KOPT-K1 (cell line): ENCODE data around the gene CAMTA1.

Experiments
- H3K27ac ChIP-seq: fragments of 200-600 bp; sonication (generic); 2 replicates; pipeline ENCODE4 v1.5.1; 2016; ENCODE audit warnings: antibody characterized with exemption, mild to moderate bottlenecking, low read depth, low read length; ENCODE audit not compliant: poor library complexity, severe bottlenecking
- H3K36me3 ChIP-seq: fragments of 200-600 bp; sonication (generic); 2 replicates; pipeline ENCODE4 v1.5.1; 2017; ENCODE audit warnings: antibody characterized with exemption, mild to moderate bottlenecking, low read length, moderate library complexity; ENCODE audit not compliant: insufficient read depth
- H3K9me3 ChIP-seq: fragments of 200-600 bp; sonication (generic); 2 replicates; pipeline ENCODE4 v1.5.1; 2017; ENCODE audit warnings: antibody characterized with exemption, low read length, mild to moderate bottlenecking; ENCODE audit not compliant: insufficient read depth, poor library complexity, severe bottlenecking

The CAMTA1 gene

DNA sequence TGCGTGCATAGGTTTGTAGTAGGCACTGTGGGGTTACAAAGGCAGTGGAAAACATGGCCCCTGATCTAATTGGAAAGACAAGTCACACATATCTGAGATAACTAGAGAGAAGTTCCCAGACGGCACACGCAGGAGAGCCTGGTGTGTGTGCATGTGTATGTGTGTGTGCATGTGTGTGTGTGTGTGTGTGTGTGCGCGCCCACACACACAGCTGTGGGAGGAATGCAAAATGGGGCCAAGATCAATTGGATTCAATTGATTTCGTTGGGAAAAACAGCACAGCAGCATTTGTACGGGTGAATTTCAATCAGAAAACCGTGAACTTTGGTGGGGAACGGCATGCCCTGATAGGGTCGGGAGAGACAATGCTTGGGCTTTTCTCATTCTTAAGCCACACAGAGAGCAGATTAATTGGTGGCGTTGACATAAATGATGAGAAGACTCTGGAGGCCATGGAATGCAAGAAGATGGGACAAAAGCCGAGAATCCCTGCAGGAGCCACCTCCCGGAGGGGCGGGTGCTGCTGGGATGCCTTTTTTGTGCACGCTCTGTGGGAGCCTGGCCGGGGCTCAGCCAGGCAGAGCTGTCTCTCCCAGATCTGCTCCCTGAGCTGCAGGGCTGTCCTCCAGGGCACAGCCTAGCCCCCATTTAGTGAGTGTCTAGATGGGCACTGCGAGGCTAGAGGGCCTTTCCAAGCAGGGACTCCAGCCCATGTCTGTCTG lies 322.0 kb downstream of the CAMTA1 start:
- Histone ChIP-seq H3K27ac (no peak overlapping the region), H3K36me3 (no peaks in the 10 kb centered on the region), H3K9me3 (no peaks in the 10 kb centered on the region)

DNA sequence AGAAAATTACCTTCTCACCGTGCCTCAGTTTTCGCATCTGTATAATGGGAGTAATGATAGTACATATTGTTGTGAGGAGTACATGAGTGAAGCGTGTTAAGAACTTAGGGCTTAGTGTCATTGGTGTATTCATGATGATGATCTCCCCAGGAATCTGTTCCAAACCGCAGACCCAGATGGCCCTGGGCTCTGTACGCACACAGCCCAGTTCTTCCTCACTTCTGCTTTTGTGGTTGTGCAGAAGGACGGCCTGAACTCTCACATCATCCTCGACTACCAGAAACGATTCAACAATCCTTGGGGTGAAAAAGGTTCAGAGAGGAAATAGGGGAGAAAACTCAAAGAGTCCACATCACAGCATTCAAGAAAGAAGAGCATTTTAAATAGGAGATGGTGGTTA lies 323.0 kb downstream of the CAMTA1 start:
- Histone ChIP-seq H3K9me3 (no peaks in the 10 kb centered on the region), H3K27ac (no peak overlapping the region), H3K36me3 (no peaks in the 10 kb centered on the region)

DNA sequence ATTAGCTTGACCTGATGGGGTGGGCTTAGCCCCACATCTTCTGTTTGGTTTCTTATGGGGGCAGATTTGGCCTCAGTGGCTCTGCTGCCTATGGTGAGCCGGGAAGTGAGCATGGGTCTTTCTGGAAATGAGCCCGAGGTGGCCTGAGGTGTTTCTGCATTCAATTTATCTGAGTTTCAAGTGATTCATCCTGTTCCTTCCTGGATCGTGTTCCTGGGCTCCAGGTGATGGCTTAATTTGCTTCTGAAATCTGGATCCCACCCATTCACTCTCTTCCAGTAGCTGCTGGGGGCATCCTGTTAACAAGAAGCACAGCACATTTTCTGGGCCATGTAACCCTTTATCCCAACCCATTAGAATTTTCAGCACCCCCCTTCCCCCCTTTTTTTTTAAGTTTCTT lies 324.6 kb downstream of the CAMTA1 start:
- Histone ChIP-seq H3K9me3 (no peaks in the 10 kb centered on the region), H3K36me3 (no peaks in the 10 kb centered on the region), H3K27ac (no peak overlapping the region)

DNA sequence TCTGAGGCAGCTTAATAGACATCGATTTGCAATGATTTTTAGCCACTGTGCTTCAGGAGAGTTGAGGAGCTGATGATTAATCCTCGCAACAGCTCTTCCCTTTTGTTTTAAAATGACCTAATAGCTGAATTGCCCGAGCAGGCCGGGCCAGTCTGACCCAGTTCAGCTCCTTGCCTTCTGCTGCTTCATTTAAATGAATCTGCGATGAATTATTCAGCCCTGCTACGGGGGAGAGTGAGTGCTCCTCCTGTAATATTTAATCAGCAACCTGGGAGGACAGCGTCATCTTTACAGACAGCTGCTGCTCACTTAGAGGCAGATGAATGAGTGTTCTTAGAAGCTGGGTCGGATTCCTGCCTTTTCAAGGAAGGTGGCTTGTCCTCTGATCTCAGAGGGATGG lies 325.1 kb downstream of the CAMTA1 start:
- H3K27ac ChIP-seq, result no peak overlapping the region
- no peaks in the 10 kb centered on the region for H3K36me3 ChIP-seq

DNA sequence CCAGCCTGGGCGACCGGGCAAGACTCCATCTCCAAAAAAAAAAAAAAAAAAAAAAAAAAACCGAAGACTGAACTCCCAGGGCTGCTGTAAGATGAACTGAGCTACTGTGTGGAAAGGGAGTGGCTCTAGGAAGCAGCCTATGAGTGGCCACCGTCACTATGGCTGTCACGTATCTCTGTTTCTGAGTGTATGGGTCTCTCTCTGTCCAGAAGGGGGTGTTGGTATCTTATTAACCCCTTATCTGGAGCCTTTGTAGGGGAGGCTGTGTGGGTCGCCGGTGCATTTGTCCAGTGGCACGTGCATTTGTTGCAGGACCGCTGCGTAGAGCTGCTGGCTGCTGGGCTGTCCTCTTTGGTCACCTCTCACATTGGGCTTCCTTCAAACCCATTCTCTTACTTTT lies 326.6 kb downstream of the CAMTA1 start:
- no peaks in the 10 kb centered on the region for H3K9me3 ChIP-seq
- H3K27ac ChIP-seq, result no peak overlapping the region
- no peaks in the 10 kb centered on the region for H3K36me3 ChIP-seq

More for the DNA sequence above, 325.1 kb downstream of the CAMTA1 start:
- H3K9me3 ChIP-seq, result no peaks in the 10 kb centered on the region

DNA sequence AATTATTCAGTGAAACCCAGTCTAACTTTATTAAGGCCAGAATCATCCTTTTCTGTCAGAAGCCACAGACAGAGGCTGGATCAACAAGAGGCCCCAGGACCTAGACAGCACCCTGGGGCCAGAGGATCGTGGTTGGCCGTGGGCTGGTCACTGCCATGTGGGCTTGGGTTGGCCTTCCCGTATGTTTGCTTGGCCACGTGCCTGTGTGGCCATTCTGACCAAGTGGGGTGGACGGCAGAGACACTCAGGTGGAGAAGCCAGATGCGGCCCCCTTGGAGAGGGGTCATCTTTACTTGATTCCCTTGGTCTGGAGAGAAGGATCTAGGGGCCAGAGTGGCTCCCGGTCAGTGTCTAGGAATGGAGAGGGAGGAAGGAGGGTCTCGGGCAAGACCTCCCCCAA lies 327.9 kb downstream of the CAMTA1 start:
- H3K36me3 ChIP-seq, result no peaks in the 10 kb centered on the region
- H3K27ac ChIP-seq, result no peak overlapping the region
- no peaks in the 10 kb centered on the region for H3K9me3 ChIP-seq

DNA sequence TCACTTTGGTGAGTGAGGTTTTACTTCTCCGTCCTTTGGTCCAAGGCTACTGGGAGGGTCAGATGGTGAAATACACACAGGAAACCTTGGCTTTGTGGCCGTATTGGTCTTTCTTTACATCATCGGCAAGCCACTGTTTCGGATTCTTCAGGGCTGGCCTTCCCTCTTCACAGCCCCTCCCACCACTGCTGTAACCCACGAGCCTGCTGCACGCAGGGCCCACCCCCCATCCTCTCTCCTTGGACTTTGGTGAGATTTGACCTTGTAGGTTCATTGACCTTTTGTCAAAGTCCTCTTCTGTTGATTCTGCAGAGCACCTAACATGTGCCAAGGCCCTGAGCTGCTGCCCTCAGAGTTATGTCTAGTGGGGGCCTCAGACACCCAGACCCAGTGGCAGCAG lies 328.6 kb downstream of the CAMTA1 start:
- Histone ChIP-seq H3K9me3 (no peaks in the 10 kb centered on the region), H3K36me3 (no peaks in the 10 kb centered on the region), H3K27ac (no peak overlapping the region)

DNA sequence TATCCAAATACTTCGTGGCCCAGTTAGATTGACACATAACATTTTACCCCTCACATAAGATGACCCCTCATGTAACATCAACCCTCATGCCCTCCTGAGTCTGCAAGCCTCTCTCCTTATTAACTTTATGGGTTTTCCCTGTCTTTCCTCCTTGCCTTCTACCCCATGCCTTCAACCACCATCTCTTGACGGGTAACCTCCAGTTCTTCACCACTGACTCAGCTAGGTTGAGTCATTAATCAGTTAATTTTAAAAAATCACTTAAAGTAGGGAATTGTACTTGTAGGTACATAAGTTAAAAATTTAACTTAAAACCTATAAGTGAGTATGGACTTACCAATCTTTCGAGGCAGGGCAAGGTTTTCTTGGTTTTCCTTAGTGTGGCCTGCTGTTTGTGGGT lies 330.7 kb downstream of the CAMTA1 start:
- no peaks in the 10 kb centered on the region for H3K9me3 ChIP-seq
- H3K36me3 ChIP-seq, result no peaks in the 10 kb centered on the region
- H3K27ac ChIP-seq, result no peak overlapping the region

DNA sequence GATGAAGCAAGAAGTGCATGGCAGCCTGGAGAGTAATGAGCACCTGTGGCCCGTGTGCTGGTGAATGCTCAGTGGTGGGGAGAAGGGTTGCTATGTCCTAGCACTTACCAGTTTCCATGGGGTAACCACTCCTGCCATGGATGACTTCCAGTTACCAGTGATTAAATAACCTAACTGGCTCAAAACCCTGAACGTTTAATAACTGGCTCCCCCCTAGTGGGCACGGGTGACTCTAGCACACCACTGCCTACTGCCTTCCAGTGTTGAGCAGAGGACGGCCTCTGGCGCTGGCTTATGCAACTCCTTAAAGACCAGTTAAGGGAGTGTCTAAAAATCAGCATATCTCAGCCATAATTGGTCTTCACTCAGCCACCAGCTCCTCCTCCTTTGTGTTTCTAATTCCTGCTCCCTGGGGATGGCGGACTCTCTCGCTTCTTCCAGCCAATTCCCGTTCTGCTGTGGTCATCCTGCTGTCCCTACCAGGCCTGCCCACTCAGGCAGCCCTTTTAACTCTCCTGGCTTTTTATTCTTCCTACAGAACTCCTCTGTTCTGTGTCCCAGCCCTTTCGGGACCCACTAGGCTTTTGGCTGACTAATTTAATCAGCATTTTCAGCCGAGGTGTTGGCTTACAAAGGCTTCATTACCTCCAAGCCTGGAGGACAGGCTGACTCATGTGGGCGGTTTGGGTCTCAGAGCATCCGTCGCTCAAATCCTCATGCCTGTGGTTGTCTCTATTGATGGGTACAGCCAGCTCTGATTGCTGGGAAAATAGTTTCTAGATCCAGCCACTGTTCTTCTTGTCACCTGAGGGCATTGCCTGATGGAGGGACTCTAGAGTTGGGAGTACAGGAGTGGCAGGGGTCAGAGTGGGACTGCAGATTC lies 332.4 kb downstream of the CAMTA1 start:
- H3K9me3 ChIP-seq, result no peaks in the 10 kb centered on the region
- H3K36me3 ChIP-seq, result no peaks in the 10 kb centered on the region
- H3K27ac ChIP-seq, result no peak overlapping the region

DNA sequence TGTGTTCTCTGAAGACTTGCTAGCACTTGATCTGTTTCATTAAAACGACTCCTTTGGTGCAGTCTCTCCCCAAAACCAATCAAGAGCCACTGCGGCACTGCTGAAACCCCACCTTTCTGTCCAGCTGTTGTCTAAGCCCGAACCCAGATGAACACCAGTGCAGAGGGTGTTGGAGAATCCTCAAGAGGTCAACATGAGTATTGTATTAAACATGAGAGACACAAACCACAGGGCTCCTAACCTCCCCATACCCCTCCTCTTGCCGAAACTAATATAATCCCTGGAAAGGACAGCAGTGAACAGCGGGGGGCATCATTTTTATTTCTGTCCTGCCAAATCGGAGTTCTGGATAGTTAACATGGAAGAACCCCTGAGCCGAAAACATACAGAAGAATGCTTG lies 333.9 kb downstream of the CAMTA1 start:
- H3K36me3 ChIP-seq, result no peaks in the 10 kb centered on the region
- H3K9me3 ChIP-seq, result no peaks in the 10 kb centered on the region
- H3K27ac ChIP-seq, result no peak overlapping the region

DNA sequence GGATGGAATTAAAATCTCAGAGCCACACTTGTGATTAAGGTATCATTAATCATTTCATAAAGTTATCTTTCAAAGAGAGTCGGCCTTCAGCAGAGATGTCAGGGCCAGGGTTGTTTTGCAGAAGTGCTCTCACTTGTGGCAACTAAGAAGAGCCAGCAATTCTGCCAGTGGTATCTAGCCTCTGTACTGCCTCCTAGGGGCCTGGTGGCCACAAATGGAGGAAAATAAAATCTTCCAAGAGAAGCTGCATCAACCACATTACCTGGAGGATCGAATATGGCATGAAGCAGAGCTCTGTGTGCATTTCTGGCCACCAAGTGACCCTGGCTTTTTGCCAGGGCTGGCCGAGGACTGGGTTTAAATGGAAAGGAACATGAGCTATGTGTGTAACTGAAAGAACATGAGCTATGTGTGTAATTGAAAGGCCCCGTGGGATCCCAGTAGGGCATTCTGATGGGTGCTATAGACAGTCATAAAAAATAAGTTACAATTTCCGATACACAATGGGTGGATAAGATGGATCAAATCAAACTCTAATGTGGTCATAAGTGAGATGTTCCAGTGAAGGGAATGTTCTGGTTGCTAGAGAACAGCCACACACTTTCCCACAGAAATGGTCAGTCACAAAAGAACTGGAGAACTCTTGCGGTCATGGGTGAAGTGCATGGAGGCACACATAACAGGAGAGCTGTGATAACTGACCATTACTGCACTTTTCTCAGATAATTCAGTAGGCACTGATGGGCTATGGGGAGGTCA lies 335.8 kb downstream of the CAMTA1 start:
- Histone ChIP-seq H3K27ac (no peak overlapping the region), H3K36me3 (no peaks in the 10 kb centered on the region), H3K9me3 (no peaks in the 10 kb centered on the region)

DNA sequence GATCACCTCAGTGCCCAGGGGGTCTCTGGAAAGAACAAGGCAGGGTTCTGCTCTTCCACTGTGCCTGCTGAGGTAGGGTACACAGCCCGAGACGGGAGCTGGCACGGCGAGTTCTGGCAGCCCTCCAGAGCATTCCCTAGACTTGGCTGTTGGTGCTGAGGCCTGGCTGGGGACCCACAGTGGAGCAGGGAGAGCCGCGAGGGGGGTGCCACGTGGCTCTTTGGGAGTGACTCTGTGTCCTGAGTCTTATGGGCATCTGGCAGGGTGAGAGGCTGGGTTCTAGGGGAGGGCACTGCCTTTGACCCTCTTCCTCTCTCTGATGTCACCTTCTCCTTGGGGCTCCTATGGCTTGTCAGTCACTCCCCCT lies 336.4 kb downstream of the CAMTA1 start:
- Histone ChIP-seq H3K36me3 (no peaks in the 10 kb centered on the region), H3K9me3 (no peaks in the 10 kb centered on the region), H3K27ac (no peak overlapping the region)

DNA sequence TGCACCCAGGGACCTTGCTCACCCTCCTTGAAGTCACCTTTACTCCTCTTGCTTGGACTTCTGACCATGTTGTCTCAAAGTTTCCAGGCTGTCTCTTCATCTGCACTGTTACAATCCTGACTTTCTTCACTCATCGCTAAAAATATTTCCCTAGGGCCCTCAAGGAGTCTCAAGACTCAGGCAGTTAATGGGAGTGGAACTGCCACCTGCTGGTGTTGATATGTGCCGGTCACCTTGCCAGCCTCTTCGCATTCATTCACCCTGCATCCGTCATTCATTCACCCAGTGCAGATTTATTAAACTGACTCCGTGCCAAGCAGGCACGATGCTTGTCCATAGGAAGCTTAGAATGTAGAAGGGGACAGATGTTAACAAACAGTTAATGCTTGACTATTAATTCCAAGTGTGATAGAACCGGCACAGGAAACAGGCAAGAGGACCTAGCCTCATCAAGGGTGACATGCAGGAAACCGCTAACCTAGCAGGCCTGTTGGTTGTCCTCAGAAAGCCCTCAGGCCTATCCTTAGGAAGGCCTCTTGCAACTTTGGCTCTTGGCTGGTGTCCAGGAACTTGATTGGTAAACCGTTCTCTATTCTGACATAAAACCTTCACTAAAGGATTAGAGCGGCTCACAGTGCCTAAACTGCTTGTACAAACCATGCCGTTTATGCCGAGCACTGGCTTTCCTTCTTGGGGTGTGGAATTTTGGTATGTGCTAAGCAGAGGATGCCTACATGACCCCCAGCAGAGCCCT lies 342.2 kb downstream of the CAMTA1 start:
- Histone ChIP-seq H3K36me3 (no peaks in the 10 kb centered on the region), H3K27ac (no peak overlapping the region), H3K9me3 (no peaks in the 10 kb centered on the region)

DNA sequence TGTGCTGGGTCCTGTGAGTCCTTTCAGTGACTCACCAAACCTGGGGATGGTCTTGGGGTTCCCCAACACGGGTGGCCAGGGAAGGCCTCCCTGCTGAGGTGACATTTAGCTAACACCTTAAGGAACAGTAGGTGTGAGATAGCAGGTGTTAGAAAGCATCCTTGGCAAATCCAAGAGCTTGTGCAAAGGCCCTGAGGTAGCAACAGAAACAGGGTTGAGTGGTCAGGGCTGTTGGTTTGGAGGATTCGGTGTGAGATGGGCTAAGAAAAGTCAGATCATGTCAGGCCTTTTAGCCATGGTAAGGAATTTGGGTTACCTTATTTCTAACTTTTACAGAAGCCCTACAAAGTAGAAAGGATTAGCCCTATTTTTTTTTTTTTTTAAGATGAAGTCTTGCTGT lies 343.0 kb downstream of the CAMTA1 start:
- Histone ChIP-seq H3K36me3 (no peaks in the 10 kb centered on the region), H3K27ac (no peak overlapping the region), H3K9me3 (no peaks in the 10 kb centered on the region)

DNA sequence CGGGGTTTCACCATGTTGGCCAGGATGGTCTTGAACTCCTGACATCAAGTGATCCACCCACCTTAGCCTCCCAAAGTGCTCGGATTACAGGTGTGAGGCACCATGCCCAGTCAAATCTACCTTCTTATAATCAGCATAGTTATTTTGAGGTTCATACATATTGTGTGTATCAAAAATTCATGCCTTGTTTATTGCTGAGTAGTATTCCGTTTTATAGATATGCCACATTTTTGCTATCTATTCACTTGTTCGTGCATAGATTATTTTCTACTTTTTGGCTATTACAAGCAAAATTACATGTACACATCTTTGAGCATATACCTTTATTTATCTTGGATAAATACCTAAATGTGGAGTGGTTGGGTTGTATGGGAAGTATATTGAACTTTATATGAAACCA lies 344.9 kb downstream of the CAMTA1 start:
- H3K27ac ChIP-seq, result no peak overlapping the region
- H3K36me3 ChIP-seq, result no peaks in the 10 kb centered on the region
- no peaks in the 10 kb centered on the region for H3K9me3 ChIP-seq
